HepG2 (cell line): ENCODE measurements around the gene KAZN. TPM values are rescaled to one million over a fixed set of nuclear protein-coding genes. Genes with fewer than 3 reads are reported as not detected.

Experiments used
- ADNP ChIP-seq: sonication (generic); formaldehyde crosslinking; IDR thresholded peaks from 2 replicates; pipeline ENCODE4 v1.4.0; 2020; ENCODE audit warnings: missing genetic modification reagents
- AKNA ChIP-seq: sonication (generic); formaldehyde crosslinking; IDR thresholded peaks from 2 replicates; pipeline ENCODE4 v1.4.0; 2020; ENCODE audit warnings: missing genetic modification reagents, borderline replicate concordance
- ATF2 ChIP-seq: sonication (generic); formaldehyde crosslinking; IDR thresholded peaks from 2 replicates; pipeline ENCODE4 v1.4.0; 2020; ENCODE audit warnings: missing genetic modification reagents
- CEBPZ ChIP-seq: IDR thresholded peaks from 2 replicates; pipeline ENCODE4 v1.6.1; 2012; ENCODE audit warnings: low read length, improper control_type of control experiment
- KMT2A ChIP-seq: sonication (generic); formaldehyde crosslinking; IDR thresholded peaks from 2 replicates; pipeline ENCODE4 v1.4.0; 2020; ENCODE audit warnings: missing genetic modification reagents
- MED1 ChIP-seq: sonication (generic); formaldehyde crosslinking; IDR thresholded peaks from 2 replicates; pipeline ENCODE4 v1.4.0; 2020; ENCODE audit warnings: missing genetic modification reagents
- MEIS1 ChIP-seq: sonication (generic); formaldehyde crosslinking; IDR thresholded peaks from 2 replicates; pipeline ENCODE4 v1.9.0; 2021; ENCODE audit warnings: mild to moderate bottlenecking, missing genetic modification reagents, moderate library complexity, borderline replicate concordance
- MLX ChIP-seq: IDR thresholded peaks from 2 replicates; pipeline ENCODE4 v1.6.1; 2016
- PCBP2 ChIP-seq: fragments of 200-400 bp; formaldehyde crosslinking; optimal IDR thresholded peaks from 2 replicates; pipeline ENCODE3; 2018; ENCODE audit warnings: low read length, low read depth; ENCODE audit not compliant: poor library complexity, severe bottlenecking
- STAT6 ChIP-seq: sonication (generic); formaldehyde crosslinking; IDR thresholded peaks from 2 replicates; pipeline ENCODE4 v1.4.0; 2020; ENCODE audit warnings: missing genetic modification reagents, mild to moderate bottlenecking, borderline replicate concordance
- ZBTB2 ChIP-seq: sonication (generic); formaldehyde crosslinking; IDR thresholded peaks from 2 replicates; pipeline ENCODE4 v1.8.0; 2022; ENCODE audit warnings: low read depth, missing genetic modification reagents
- ZMYM3 ChIP-seq: sonication (generic); formaldehyde crosslinking; IDR thresholded peaks from 2 replicates; pipeline ENCODE4 v1.5.1; 2020; ENCODE audit warnings: mild to moderate bottlenecking, missing genetic modification reagents
- ZNF264 ChIP-seq: sonication (generic); formaldehyde crosslinking; IDR thresholded peaks from 2 replicates; pipeline ENCODE4 v1.4.0; 2020; ENCODE audit warnings: missing genetic modification reagents
- ZNF776 ChIP-seq: sonication (generic); formaldehyde crosslinking; IDR thresholded peaks from 2 replicates; pipeline ENCODE4 v1.4.0; 2020; ENCODE audit warnings: mild to moderate bottlenecking, missing genetic modification reagents
- ZSCAN29 ChIP-seq: sonication (generic); formaldehyde crosslinking; conservative IDR thresholded peaks from 2 replicates; pipeline ENCODE4 v1.4.0; 2020; ENCODE audit warnings: mild to moderate bottlenecking, missing genetic modification reagents
- polyA plus RNA-seq, 8 experiments: library from polyadenylated mRNA; depleted of rRNA in 3 of 8; stranded (reverse) in 7 of 8; unstranded in 1 of 8; fragments of >200 nt; fragmentation: Illumina TruSeq in 4 of 8; extraction: Trizol in 4 of 8; gene quantifications; 2 replicates each; pipeline versions ENCODE4 v1.2.1 to v1.2.3, GENCODE V29; 2011 to 2016; ENCODE audit warnings: low read depth in 4 of 8, missing spikeins in 1 of 8, mixed read lengths in 1 of 8; ENCODE audit not compliant: insufficient read depth in 1 of 8
- total RNA-seq, 5 experiments: library from RNA; depleted of rRNA; stranded (reverse); fragments of >200 nt; fragmentation: Illumina TruSeq; extraction: Trizol; gene quantifications; 2 replicates each; pipeline ENCODE4 v1.2.3, GENCODE V29; 2016; ENCODE audit warnings: low read depth in 1 of 5

Gene KAZN
- total and polyA plus RNA-seq, 2 of the 13 experiments (the other 11 are each of a cell fraction or from before 2014, with no cell fraction given), result 10.4 to 13.5 TPM

- TF ChIP-seq ZMYM3 (CRISPR knock-in tag) (no peak), ATF2 (CRISPR knock-in tag) (0 out of 2 replicates have a peak, but pooled peaks have one; percentile 38), CEBPZ (no peak), MED1 (peak; percentile 84), MEIS1 (CRISPR knock-in tag) (no peak), AKNA (CRISPR knock-in tag) (no peak), ZSCAN29 (CRISPR knock-in tag) (0 out of 2 replicates have a peak, but pooled peaks have one; percentile 5), ZNF776 (no peak), KMT2A (CRISPR knock-in tag) (no peak), ADNP (CRISPR knock-in tag) (no peak), ZNF264 (CRISPR knock-in tag) (peak; percentile 72; the same call in 1 of the 2 replicates), PCBP2 (no peak), ZBTB2 (no peak), STAT6 (CRISPR knock-in tag) (no peak), MLX (CRISPR knock-in tag) (0 out of 2 replicates have a peak, but pooled peaks have one; percentile 34)
Measured at GRCh38 chr1:15151377-15151806, 552.9 kb downstream of the KAZN start (continued).
